Prostate gland (tissue), 2 donors: Measurements from ENCODE around the gene BCCIP. TPM values are rescaled to one million over a fixed set of nuclear protein-coding genes. Genes with fewer than 3 reads are reported as not detected.

Experiments
- DNase-seq: peaks from one replicate; pipeline ENCODE4 v3.0.0-alpha.2; 2019; ENCODE audit warnings: low spot score
- H3K27ac ChIP-seq, 2 donors: fragments of 200-600 bp; sonication (generic); 2 replicates each; pipeline ENCODE4 v1.5.1; 2017 to 2019
- H3K27me3 ChIP-seq: fragments of 200-600 bp; sonication (generic); replicated peaks from 2 replicates; pipeline ENCODE4 v1.5.1; 2019; ENCODE audit not compliant: insufficient read depth
- H3K36me3 ChIP-seq, 2 donors: fragments of 200-600 bp; sonication (generic); 1 replicate in 1 of 2; 2 replicates in 1 of 2; pipeline versions ENCODE4 v1.5.1 to v1.8.1; 2017 to 2019
- H3K4me1 ChIP-seq: fragments of 200-600 bp; sonication (generic); replicated peaks from 2 replicates; pipeline ENCODE4 v1.5.1; 2019
- H3K4me3 ChIP-seq, 2 donors: fragments of 200-600 bp; sonication (generic); 2 replicates each; pipeline ENCODE4 v1.5.1; 2017 to 2019
- H3K9me3 ChIP-seq: fragments of 200-600 bp; sonication (generic); 2 replicates; pipeline ENCODE4 v1.5.1; 2017
- CTCF ChIP-seq, 4 experiments: fragments of 200-600 bp in 2 of 4; fragments of 450-650 bp in 2 of 4; sonication (generic) in 2 of 4; IDR thresholded peaks; 1 replicate in 3 of 4; 2 replicates in 1 of 4; pipeline ENCODE4 v1.5.1; 2016 to 2019; ENCODE audit warnings: antibody characterized with exemption in 4 of 4, mild to moderate bottlenecking in 2 of 4, moderate library complexity in 2 of 4
- POLR2A ChIP-seq: fragments of 450-650 bp; IDR thresholded peaks from one replicate; pipeline ENCODE4 v1.6.1; 2016; ENCODE audit warnings: antibody characterized with exemption, mild to moderate bottlenecking
- POLR2AphosphoS5 ChIP-seq: sonication (generic); formaldehyde crosslinking; IDR thresholded peaks from one replicate; pipeline ENCODE4 v1.6.1; 2017; ENCODE audit warnings: antibody characterized with exemption
- WGBS: methylation state at CpG from one replicate; pipeline ENCODE4 v1.1.5; 2018; 5-methylcytosine and 5-hydroxymethylcytosine counted together
- intact Hi-C: fragments of 100-400 bp; cut with DNase I; formaldehyde crosslinking; loops from one replicate; pipeline ENCODE4 v1.14.2; 2022
- total RNA-seq, 2 donors: library from RNA; depleted of rRNA; stranded (reverse); fragments of >200 nt; gene quantifications; one replicate each; pipeline ENCODE4 v1.1.0, GENCODE V29; 2016

Gene BCCIP
- total RNA-seq: 10 to 100 TPM; 38.9 to 43.4 TPM

DNA sequence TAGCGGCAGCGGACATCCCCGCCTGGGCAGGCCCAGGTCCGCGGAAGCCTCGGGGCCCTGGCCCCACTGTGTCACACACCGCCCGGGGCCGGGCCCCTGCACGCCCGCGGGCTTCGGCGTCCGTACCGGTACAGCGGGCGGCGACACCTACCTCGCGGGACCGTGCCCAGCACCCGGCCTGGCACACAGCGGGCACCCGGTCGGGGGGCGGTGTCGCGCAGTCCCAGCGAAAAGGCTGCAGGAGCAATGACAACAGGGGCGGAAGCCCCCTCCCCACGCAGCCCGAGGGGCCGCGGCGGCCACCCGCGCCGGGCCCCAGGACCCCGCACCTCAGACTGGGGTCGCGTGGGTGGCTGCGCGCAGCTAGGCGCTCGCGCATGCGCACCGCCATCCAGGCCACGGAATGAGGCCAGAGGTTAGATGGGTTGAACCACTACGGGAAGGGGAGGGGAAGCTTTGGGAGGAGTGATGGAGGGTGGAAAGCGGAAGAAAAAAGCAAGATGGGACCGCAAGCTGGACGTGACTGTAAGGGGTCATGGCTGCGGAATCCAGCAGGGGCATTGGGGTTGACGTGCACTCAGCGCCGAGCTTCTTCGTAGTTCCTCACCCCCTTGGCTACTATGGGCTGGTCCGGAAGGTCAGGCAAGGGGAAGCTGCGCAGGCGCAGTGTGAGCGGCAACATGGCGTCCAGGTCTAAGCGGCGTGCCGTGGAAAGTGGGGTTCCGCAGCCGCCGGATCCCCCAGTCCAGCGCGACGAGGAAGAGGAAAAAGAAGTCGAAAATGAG, at the start of gene BCCIP, which contains the start of gene UROS:
Gene BCCIP (plus strand): TSS at position 669 of the 785 bp plus-strand sequence. CDS start 12 bp downstream, at position 681.
Gene UROS (minus strand): TSS at position 381 of the 785 bp plus-strand sequence. CDS start 6,759 bp downstream, outside the sequence.
- peak; percentile 45 for TF ChIP-seq POLR2A
- TF ChIP-seq CTCF (IDR thresholded peaks at IDR 0.05): peak in 1 of 4 experiments; percentile 30
- peak; percentile 92 for TF ChIP-seq POLR2AphosphoS5
- WGBS: under 1% methylated on average over 71 of the region's 74 CpGs
- intact Hi-C loops: loop anchor here (10.0 kb wide), 1 partner anchor 658 kb away; the partner anchor contains the start of gene CTBP2
- no peaks in the 10 kb centered on the region for H3K36me3 ChIP-seq
- no peaks in the 10 kb centered on the region for H3K9me3 ChIP-seq
- H3K27me3 ChIP-seq: no peaks in the 10 kb centered on the region
- peak within 1 kb of the TSS; percentile 83 to 86 for H3K4me3 ChIP-seq
- H3K27ac ChIP-seq: peak within 1 kb of the TSS; percentile 77 to 79
- peak; percentile 81 for DNase-seq
- peaks cover 9% of the 10 kb centered on the region for H3K4me1 ChIP-seq

DNA sequence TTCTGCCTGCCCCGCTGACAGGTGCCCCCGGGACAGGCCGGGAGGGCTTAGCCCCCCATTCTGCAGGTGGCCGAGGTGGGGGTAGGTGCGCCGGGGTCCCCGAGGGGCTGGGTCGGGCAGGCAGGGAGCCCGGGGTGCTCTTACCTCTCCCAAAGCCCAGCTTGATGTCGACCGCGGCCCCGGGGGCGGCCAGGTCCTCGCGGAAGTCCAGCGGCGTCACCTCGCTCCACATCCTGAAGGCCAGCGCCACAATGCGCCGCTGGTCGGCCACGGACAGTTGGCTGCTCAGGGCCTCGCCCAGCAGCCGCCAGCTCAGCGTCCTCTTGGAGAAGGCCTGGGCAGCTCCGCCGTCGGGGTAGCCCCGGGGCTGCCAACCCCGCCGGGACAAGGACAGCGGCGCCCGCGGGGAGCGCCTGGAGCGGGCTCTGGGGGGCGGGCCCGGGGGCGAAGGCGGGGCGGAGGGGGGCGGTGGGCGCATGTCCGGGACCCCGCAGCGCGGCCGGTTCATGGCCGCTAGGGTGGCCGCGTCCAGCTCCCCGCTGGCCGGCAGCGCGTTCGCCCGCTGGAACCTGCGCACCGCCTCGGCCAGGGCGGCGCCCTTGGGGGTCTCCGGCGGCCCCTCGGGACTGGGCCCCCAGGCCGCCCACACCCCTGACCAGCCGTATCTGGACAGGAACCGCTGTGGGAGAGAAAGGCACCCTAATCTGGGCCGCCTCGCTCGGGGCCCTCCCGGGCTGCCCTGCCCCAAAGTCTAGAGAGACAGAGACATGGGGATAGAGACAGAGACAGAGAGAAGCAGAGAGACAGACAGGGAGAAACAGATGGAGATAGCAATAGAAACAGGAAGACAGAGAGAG, 49.4 kb upstream of the BCCIP start:
- DNase-seq: no peak
- Histone ChIP-seq H3K27me3 (no peaks in the 10 kb centered on the region), H3K4me1 (no peaks in the 10 kb centered on the region), H3K36me3 (no peaks in the 10 kb centered on the region), H3K9me3 (no peaks in the 10 kb centered on the region), H3K4me3 (no peak overlapping the region), H3K27ac (no peak overlapping the region)
- intact Hi-C loops: no loop called here
- 76% methylated on average over 32 of the region's 75 CpGs for WGBS
- no peak for TF ChIP-seq POLR2AphosphoS5
- no peak for TF ChIP-seq POLR2A
- TF ChIP-seq CTCF (IDR thresholded peaks at IDR 0.05): no peak

DNA sequence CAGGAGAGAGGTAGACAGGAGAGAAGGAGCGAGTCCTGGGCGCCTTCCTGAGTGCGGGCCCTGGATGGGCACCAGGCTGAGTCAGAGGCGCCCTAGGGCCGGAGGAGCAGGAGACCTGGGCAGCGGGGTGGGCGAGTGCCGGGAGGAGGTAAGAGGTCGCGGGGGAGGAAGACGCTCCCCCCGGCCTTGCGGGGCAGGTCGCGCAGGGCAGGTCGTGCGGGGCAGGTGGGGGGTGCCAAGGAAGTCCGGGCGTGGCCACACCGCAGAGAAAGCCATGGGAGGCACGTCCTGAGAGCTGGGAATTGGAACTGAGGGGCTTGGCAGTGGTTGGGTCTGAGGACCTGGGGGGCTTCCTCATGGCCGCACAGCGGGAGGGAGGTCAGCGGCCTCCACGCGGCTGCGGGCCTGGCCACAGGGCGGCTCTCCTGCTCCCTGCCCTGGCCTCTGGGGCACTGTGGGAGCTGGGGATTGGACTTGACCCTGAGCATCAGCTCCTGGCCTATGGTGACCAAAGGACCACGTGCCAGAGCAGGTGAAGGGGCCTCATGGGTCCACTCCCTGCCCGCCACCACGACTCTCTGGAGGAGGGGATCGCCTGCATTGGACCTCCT, 48.7 kb upstream of the BCCIP start:
- no peaks in the 10 kb centered on the region for H3K36me3 ChIP-seq
- no peaks in the 10 kb centered on the region for H3K27me3 ChIP-seq
- no peak for DNase-seq
- intact Hi-C loops: no loop called here
- H3K9me3 ChIP-seq: no peaks in the 10 kb centered on the region
- WGBS: 93% methylated on average over 32 of the region's 32 CpGs
- no peaks in the 10 kb centered on the region for H3K4me1 ChIP-seq
- no peak for TF ChIP-seq POLR2AphosphoS5
- TF ChIP-seq POLR2A: no peak
- TF ChIP-seq CTCF (IDR thresholded peaks at IDR 0.05): no peak
- H3K4me3 ChIP-seq: no peak overlapping the region
- H3K27ac ChIP-seq: no peak overlapping the region

- H3K27ac ChIP-seq: no peak within 1 kb of the TSS
- no peaks in the 10 kb centered on the region for H3K27me3 ChIP-seq
- 90% methylated on average over 26 of the region's 26 CpGs for WGBS
- H3K9me3 ChIP-seq: no peaks in the 10 kb centered on the region
- H3K4me1 ChIP-seq: no peaks in the 10 kb centered on the region
- TF ChIP-seq POLR2AphosphoS5 (no peak), POLR2A (no peak), CTCF (IDR thresholded peaks at IDR 0.05) (no peak)
- no peak within 1 kb of the TSS for H3K4me3 ChIP-seq
- no peaks in the 10 kb centered on the region for H3K36me3 ChIP-seq
- intact Hi-C loops: no loop called here
- no peak for DNase-seq
These were observed 47.7 kb upstream of the BCCIP start, which contains the start of gene MMP21 for GRCh38 chr10:125775491-125776106. TSS of gene MMP21 (minus strand) at chr10:125775821. CDS start at chr10:125775821, 0 bp downstream.
